K562 (cell line): ENCODE measurements around the gene NECTIN2. TPM values are rescaled to one million over a fixed set of nuclear protein-coding genes. Genes with fewer than 3 reads are reported as not detected.
A peak's percentile ranks its signal among the peaks of the same experiment; 100 is the strongest.

ENCODE experiments used
- ATAC-seq: fragments of 200-7000 bp; cut with Tn5 transposase; 3 replicates; pipeline ENCODE4 v1.9.1; 2020; ENCODE audit warnings: moderate library complexity
- BruUV-seq: library from RNA; stranded (reverse); fragments of 400-500 nt; replicated peaks from 2 replicates; lab custom pipeline; 2021; lab: Mats Ljungman, UMichigan
- CTCF ChIA-PET: fragments of 300-600 bp; formaldehyde crosslinking; extraction: SDS; loops from one replicate; lab custom pipeline; 2021; ENCODE audit warnings: low intra/inter-chr PET ratio; lab: Yijun Ruan, JAX
- POLR2A ChIA-PET: fragments of 300-600, 350-650 bp; sonication (Branson Sonifier 250); formaldehyde crosslinking; extraction: SDS; loops from one replicate; lab custom pipeline; 2021; ENCODE audit warnings: antibody characterized with exemption, inconsistent platforms; lab: Yijun Ruan, JAX
- DNase-seq, 4 experiments: peaks; one replicate each; pipeline versions ENCODE4 v3.0.0 to v3.0.0-alpha.2; 2011 to 2018; ENCODE audit warnings: low spot score in 3 of 4, mixed read lengths in 3 of 4; ENCODE audit errors: extremely low read depth in 1 of 4
- FAIRE-seq: peaks from 2 replicates; lab custom pipeline; 2011; peaks lifted over from hg19 to GRCh38; lab: Jason Lieb, UNC
- H2AFZ ChIP-seq: 2 replicates; pipeline ENCODE4 v1.6.0; 2011; ENCODE audit warnings: low read depth, low read length, control low read depth, inconsistent platforms
- H3K27ac ChIP-seq: fragments of 200-600 bp; 3 replicates; pipeline ENCODE4 v1.8.0; 2011; ENCODE audit warnings: low read depth, mild to moderate bottlenecking, control low read depth, inconsistent platforms, low read length, moderate library complexity, mixed read lengths; ENCODE audit errors: extremely low read depth
- H3K27me3 ChIP-seq, 2 experiments: fragments of 300-600 bp in 1 of 2; 2 replicates in 1 of 2; 3 replicates in 1 of 2; pipeline versions ENCODE4 v1.6.0 to v1.8.0; 2011; ENCODE audit warnings: inconsistent platforms in 2 of 2, low read length in 2 of 2, mild to moderate bottlenecking in 1 of 2, mixed read lengths in 1 of 2, moderate library complexity in 1 of 2; ENCODE audit not compliant: control insufficient read depth in 2 of 2, insufficient read depth in 2 of 2
- H3K36me3 ChIP-seq: fragments of 300-600 bp; 3 replicates; pipeline ENCODE4 v1.8.0; 2011; ENCODE audit warnings: mild to moderate bottlenecking, low read length, inconsistent platforms; ENCODE audit not compliant: control insufficient read depth, insufficient read depth
- H3K4me1 ChIP-seq, 2 experiments: fragments of 200-600 bp in 1 of 2; replicated peaks in 1 of 2; 2 replicates in 1 of 2; 3 replicates in 1 of 2; pipeline versions ENCODE4 v1.5.1 to v1.8.0; 2011; ENCODE audit warnings: inconsistent platforms in 2 of 2, low read length in 2 of 2, mild to moderate bottlenecking in 1 of 2, mixed read lengths in 1 of 2, moderate library complexity in 1 of 2; ENCODE audit not compliant: control insufficient read depth in 2 of 2, insufficient read depth in 2 of 2
- H3K4me2 ChIP-seq: 2 replicates; pipeline ENCODE4 v1.6.1; 2011; ENCODE audit warnings: low read length, control low read depth, inconsistent platforms, mixed read lengths; ENCODE audit not compliant: insufficient read depth
- H3K4me3 ChIP-seq: fragments of 200-600 bp; sonication (generic), shearing (Covaris generic); 2 replicates; pipeline ENCODE4 v1.5.1; 2016; ENCODE audit warnings: control low read depth, inconsistent platforms
- H3K79me2 ChIP-seq: fragments of 200-600 bp; 3 replicates; pipeline ENCODE4 v1.8.0; 2011; ENCODE audit warnings: low read length, inconsistent platforms; ENCODE audit not compliant: control insufficient read depth, insufficient read depth
- H3K9ac ChIP-seq, 2 experiments: 2 replicates each; pipeline versions ENCODE4 v1.6.0 to v1.6.1; 2011; ENCODE audit warnings: low read depth in 2 of 2, low read length in 2 of 2, control low read depth in 1 of 2, inconsistent platforms in 1 of 2, mild to moderate bottlenecking in 1 of 2, mixed read lengths in 1 of 2; ENCODE audit not compliant: insufficient read depth in 1 of 2
- H3K9me1 ChIP-seq: one replicate; pipeline ENCODE4 v1.6.0; 2011; ENCODE audit warnings: inconsistent platforms, mild to moderate bottlenecking, low read length, moderate library complexity; ENCODE audit not compliant: control insufficient read depth, insufficient read depth
- H3K9me3 ChIP-seq: replicated peaks from 2 replicates; pipeline ENCODE4 v1.5.1; 2011; ENCODE audit warnings: low read depth, low read length, inconsistent platforms; ENCODE audit not compliant: control insufficient read depth, insufficient read depth
- H4K20me1 ChIP-seq: replicated peaks from 2 replicates; pipeline ENCODE4 v1.6.1; 2011; ENCODE audit warnings: low read length, inconsistent platforms, mixed read lengths; ENCODE audit not compliant: control insufficient read depth, insufficient read depth
- DMBX1 ChIP-seq: fragments of 250-450 bp; sonication (Bioruptor Pico); IDR thresholded peaks from 2 replicates; pipeline ENCODE4 v1.8.0; 2022; ENCODE audit warnings: inconsistent platforms, mild to moderate bottlenecking, moderate library complexity, borderline replicate concordance
- ESRRA ChIP-seq: fragments of 450-650 bp; IDR thresholded peaks from 2 replicates; pipeline ENCODE4 v1.6.1; 2014; ENCODE audit warnings: low read depth, mild to moderate bottlenecking, moderate library complexity, borderline replicate concordance
- POLR2AphosphoS5 ChIP-seq: IDR thresholded peaks from 2 replicates; pipeline ENCODE4 v1.6.1; 2011; ENCODE audit warnings: mild to moderate bottlenecking, low read depth, low read length, moderate library complexity; ENCODE audit not compliant: control insufficient read depth, insufficient read depth
- WGBS: fragments of 100-300 bp; shearing (Covaris generic); methylation state at CpG from one replicate; pipeline ENCODE4 v1.1.6; 2016; ENCODE audit warnings: low coverage, mixed read lengths; ENCODE audit not compliant: insufficient coverage; ENCODE audit errors: missing lambda C conversion rate; 5-methylcytosine and 5-hydroxymethylcytosine counted together
- in situ Hi-C: fragments of 300-500 bp; cut with MboI; formaldehyde crosslinking; loops from 4 replicates; pipeline ENCODE4 v1.15.0; 2018; ENCODE audit warnings: inconsistent platforms, mixed read lengths
- intact Hi-C: fragments of 100-400 bp; cut with micrococcal nuclease; formaldehyde crosslinking; loops from 2 replicates; pipeline ENCODE4 v1.14.2; 2022
- polyA plus RNA-seq, 8 experiments: library from polyadenylated mRNA; depleted of rRNA in 4 of 8; stranded (reverse) in 5 of 8; unstranded in 3 of 8; fragments of >200 nt; fragmentation: Nextera tagmentation in 2 of 8; fragmentation: Illumina TruSeq in 1 of 8; extraction: Ambion mirVana in 2 of 8; extraction: Trizol in 1 of 8; gene quantifications; 2 replicates each; pipeline versions ENCODE4 v1.2.1 to v1.2.3, GENCODE V29; 2011 to 2014; ENCODE audit warnings: inconsistent platforms in 1 of 8, missing spikeins in 1 of 8
- total RNA-seq, 7 experiments: library from RNA; depleted of rRNA in 6 of 7; stranded (reverse); fragments of >200 nt in 6 of 7; fragmentation: Illumina TruSeq in 2 of 7; extraction: Trizol in 2 of 7; gene quantifications; 2 replicates each; pipeline versions ENCODE4 v1.2.1 to v1.2.3, GENCODE V29; 2011 to 2021; ENCODE audit warnings: low replicate concordance in 1 of 7

The NECTIN2 gene
- total and polyA plus RNA-seq, 9 of the 15 experiments (the other 6 are each of a cell fraction or from before 2014, with no cell fraction given) = 3.9 to 94.9 (median 34.9) TPM

- FAIRE-seq = no peak
- H3K27me3 ChIP-seq = no peaks in the 10 kb centered on the region
- in situ Hi-C loops = no loop called here
- H3K27ac ChIP-seq = no peak overlapping the region
- 62% methylated on average over 8 of the region's 8 CpGs for WGBS
- no peak for ATAC-seq
- H3K4me2 ChIP-seq = no peak overlapping the region
- no peaks in the 10 kb centered on the region for H3K79me2 ChIP-seq
- intact Hi-C loops = no loop called here
- H3K36me3 ChIP-seq = peaks cover 2% of the 10 kb centered on the region; the same call in 1 of the 3 replicates
- TF ChIP-seq DMBX1 (CRISPR knock-in tag) (no peak), ESRRA (peak; percentile 74), POLR2AphosphoS5 (no peak)
- H3K9ac ChIP-seq = peak overlapping the region; percentile 10 to 83; a peak in 3 of 4 replicates
- no peaks in the 10 kb centered on the region for H4K20me1 ChIP-seq
- H3K4me1 ChIP-seq = peaks cover 0 to 24% of the 10 kb centered on the region in 2 experiments; a peak in 4 of 5 replicates
- POLR2A ChIA-PET = interaction anchor here (0.6 kb wide), 1 partner anchor 1137 kb away, joined by 3 read pairs; no protein-coding TSS in a partner anchor
- H3K9me3 ChIP-seq = no peaks in the 10 kb centered on the region
- H2AFZ ChIP-seq = no peak overlapping the region
- H3K9me1 ChIP-seq = no peaks in the 10 kb centered on the region
- no TSS peak for BruUV-seq
- CTCF ChIA-PET = no interaction called here
- no peak overlapping the region for H3K4me3 ChIP-seq
- DNase-seq = no peak
Measured at GRCh38 chr19:44924243-44924725, 78.2 kb downstream of the NECTIN2 start.
